ENCODE results near the gene NDUFB2.
"Not testable (repeated sequence)": the region's sequence is repeated elsewhere in the genome, so short reads cannot be mapped to it uniquely, and the experiment has no call there.

NDUFB2 gene

DNA sequence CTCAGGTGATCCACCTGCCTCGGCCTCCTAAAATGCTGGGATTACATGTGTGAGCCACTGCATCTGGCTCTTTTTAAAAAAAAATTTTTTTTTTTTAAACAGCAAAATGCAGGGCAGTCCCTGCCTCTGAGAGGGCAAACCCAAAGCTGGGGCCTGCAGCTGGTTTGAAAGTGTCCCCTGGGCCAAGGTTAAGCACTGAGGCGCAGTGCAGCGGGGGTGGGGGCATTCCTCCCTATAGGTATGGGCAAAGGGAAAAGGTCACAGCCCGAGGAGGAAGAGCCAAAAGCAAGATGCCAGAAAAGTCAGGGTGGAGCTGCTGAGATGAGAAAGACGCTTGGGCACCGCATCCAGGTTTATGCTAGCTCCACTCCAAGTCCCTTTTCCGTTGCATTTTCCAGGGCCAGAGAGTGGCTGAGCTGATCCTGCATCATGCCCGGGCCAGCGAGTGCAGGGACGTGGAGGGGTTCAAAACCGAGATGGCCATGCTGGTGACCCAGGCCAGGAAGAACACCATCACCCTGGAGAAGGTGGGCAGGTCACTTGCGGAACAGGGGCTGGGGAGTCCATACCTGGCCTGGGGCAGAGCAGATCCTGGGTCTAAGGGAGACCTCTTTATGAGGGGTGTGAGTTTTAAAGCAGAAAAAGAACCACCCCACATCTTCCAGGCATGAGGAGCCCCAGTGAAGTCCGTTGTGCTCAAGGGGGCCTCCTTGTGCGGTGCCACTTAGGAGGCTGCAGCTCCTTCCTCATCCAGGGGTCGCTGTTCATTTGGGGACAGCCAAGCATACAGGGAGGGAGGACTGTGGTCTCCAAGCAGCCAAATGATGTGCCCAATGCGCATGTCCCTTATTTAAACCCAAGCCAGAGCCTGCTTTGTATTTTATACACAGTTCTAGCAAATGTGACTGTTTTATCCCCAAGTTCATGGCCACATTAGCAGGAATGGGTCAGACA is 7.0 kb upstream of the NDUFB2 start:
- no peak for DNase-seq (ENCODE audit: low spot score)

DNA sequence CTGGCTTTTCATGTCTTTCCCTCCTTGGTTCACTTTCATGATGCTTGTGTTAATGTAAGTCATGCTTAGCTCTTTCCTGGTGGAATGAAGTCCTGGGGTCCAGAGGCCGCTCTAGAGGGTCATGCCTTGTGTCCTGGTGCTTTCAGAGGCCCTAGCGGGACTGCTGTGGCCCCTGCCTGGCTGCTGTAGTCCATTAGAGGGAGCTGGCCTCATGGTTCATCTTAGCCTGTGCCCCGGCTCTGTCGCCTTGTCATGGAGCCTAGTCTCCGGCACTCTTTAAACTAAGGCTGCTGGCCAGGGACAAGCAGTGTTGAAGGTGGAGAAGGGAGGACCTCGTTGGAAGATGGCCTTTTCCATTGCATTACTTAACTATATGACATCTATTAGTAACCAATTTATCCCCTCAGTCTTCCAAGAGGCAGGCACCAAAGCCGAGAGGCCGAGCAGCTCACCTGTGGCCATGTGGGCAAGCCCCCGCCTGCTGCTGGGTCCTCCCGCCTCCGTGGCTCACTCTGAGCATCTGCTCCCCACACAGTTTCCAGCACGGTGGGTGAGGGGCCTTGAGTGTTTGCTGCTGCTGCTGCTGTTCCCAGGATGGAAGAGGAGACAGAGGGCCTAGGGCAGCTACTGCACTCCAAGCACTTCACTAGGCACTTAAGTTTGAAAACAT is 5.0 kb upstream of the NDUFB2 start:
- no peak for DNase-seq (ENCODE audit: low spot score)

- DNase-seq (ENCODE audit: low spot score), result not testable (repeated sequence)
Observed at GRCh38 chr7:140693849-140694248, 2.7 kb upstream of the NDUFB2 start.

GRCh38 chr7:140694592-140694991 is 1.9 kb upstream of the NDUFB2 start:
- DNase-seq (ENCODE audit: low spot score), result no peak

DNA sequence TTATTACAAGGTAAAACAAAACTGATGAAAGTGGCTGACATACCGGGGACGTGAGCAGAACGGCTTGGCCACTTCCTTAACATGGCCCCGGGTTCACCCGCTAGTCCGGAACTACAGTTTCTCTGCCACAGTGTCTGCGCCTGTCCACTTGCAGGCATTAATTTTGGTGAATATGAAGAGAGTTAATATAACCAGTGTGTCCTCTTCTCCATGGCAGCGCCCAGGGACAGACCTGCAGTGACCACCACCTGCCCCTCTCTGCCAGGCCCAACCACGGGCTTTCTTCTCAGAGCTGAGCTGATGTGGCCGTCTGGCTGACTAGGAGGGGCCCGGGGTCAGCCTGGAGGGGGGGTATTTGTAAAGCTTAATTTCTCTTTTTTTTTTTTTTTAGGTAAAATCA is 1.1 kb upstream of the NDUFB2 start:
- DNase-seq (ENCODE audit: low spot score), result no peak

GRCh38 chr7:140696024-140696679 is 356 bp upstream of the NDUFB2 start:
- DNase-seq (ENCODE audit: low spot score), result peak; percentile 90

DNA sequence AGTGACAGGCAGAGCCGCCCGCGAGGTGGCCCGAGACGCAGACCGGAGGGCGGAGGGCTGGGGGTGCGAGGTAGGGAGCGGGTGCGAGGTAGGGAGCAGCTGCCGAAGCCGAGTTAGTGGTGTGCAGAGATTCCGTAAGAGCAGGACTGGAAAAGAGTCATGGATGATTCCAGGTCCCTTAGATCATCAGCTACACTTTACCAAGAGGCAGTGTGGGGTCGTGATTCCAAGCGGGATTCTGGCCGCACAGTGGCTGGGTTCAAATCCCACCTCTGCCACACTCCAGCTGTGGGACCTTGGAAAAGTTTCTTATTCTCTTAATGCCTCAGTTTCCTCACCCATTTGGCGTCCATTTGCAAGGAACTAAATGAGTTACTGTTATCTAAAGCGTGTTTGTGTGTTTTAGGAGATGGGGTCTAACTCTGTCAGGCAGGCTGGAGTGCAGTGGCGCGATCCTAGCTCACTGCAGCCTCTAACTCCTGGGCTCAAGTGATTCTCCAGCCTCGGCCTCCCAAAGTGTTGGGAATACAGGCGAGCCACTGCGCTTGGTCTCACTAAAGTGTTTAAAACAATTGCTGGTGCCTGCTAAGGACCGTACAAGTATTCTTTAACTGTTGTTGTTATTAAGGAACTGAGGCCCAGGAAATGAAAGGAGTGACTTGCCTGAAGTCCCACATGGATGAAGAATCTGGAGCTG is 1.1 kb downstream of the NDUFB2 start:
- DNase-seq (ENCODE audit: low spot score), result no peak

GRCh38 chr7:140698477-140698876 is 2.0 kb downstream of the NDUFB2 start:
- no peak for DNase-seq (ENCODE audit: low spot score)

DNA sequence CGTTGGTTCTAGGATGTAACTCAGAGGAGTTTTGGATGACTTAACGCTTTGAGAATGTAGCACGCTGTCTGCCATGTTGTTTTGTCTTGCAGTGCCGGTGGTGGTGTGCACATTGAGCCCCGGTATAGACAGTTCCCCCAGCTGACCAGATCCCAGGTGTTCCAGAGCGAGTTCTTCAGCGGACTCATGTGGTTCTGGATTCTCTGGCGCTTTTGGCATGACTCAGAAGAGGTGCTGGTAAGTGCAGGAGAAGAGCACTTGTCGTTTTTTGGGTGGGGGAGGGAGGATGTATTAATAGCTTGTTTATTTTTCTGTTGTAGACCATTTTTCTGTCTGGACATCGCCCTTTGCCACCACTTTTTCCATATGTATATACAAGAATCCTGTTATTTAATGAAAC is 6.3 kb downstream of the NDUFB2 start:
- no peak for DNase-seq (ENCODE audit: low spot score)

DNA sequence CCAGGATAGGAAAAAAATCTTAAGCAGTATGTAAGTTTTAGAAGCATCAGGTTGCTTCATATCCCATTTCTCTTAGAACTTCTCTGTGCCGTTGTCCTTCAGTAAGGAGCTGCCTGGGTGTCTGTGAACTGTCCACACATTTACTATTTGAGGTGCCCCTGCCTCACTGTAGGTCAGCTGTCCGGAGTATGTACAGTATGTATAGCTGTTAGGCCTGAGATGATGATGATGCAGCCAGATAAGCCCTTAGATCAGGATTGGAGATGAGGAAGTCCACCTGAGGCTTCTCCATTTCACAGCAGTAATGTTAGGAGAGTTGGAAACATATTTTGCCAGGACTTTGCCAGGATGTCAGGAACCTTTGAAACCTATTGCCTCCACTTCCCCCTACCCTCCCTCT is 7.7 kb downstream of the NDUFB2 start:
- DNase-seq (ENCODE audit: low spot score), result no peak

DNA sequence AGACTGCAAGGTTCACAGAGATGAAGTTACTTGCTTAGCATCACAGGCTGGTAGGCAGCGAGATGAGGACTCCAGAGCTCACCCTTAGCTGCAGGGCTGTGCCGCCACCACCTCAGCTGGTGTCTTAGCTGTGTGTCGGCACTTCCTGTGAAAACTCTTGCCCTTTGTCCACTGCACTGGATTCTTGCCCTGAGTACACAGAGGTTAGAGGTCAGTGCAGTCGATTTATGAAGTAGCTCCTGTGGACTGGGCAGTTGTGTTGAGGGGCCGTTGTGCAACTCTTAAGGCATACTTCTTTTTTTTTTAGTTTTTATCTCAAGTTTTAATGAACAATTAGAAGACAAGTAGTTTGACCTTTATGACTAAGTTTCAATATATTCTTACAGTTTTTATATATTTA is 10.6 kb downstream of the NDUFB2 start:
- no peak for DNase-seq (ENCODE audit: low spot score)

DNA sequence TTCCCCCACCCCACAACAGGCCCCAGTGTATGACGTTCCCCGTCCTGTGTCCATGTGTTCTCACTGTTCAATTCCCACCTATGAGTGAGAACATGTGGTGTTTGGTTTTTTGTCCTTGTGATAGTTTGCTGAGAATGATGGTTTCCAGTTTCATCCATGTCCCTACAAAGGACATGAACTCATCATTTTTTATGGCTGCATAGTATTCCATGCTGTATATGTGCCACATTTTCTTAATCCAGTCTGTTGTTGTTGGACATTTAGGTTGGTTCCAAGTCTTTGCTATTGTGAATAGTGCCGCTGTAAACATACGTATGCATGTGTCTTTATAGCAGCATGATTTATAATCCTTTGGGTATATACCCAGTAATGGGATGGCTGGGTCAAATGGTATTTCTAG is 12.3 kb downstream of the NDUFB2 start:
- not testable (repeated sequence) for DNase-seq (ENCODE audit: low spot score)

DNA sequence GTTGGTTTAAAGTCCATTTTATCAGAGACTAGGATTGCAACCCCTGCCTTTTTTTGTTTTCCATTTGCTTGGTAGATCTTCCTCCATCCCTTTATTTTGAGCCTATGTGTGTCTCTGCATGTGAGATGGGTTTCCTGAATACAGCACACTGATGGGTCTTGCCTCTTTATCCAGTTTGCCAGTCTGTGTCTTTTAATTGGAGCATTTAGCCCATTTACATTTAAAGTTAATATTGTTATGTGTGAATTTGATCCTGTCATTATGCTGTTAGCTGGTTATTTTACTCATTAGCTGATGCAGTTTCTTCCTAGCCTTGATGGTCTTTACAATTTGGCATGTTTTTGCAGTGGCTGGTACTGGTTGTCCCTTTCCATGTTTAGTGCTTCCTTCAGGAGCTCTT is 15.9 kb downstream of the NDUFB2 start:
- DNase-seq (ENCODE audit: low spot score), result not testable (repeated sequence)

- no peak for DNase-seq (ENCODE audit: low spot score)
Observed at GRCh38 chr7:140714331-140715040, 18.0 kb downstream of the NDUFB2 start.

DNA sequence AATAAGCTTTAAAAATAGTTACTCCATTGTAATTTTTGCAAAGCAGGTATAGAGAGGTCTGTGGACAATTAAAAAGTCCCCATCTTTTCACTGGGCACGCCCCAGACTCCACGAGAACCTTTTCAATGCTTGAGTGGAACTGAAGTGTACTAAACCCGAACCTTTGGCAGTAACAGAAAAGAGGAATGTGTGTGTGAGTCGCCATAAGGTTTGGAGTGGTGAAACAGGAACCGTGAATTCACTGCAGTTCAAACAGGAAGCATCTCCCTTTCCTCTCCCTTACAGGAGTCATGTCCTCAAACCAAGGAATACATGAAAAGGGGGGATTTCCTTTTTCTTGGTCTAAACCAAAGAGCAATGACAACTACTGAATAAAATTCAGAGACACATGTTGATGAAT is 23.2 kb downstream of the NDUFB2 start:
- no peak for DNase-seq (ENCODE audit: low spot score)

GRCh38 chr7:140722254-140722653 is 25.7 kb downstream of the NDUFB2 start:
- DNase-seq (ENCODE audit: low spot score), result no peak

GRCh38 chr7:140723006-140723405 is 26.5 kb downstream of the NDUFB2 start:
- no peak for DNase-seq (ENCODE audit: low spot score)

DNA sequence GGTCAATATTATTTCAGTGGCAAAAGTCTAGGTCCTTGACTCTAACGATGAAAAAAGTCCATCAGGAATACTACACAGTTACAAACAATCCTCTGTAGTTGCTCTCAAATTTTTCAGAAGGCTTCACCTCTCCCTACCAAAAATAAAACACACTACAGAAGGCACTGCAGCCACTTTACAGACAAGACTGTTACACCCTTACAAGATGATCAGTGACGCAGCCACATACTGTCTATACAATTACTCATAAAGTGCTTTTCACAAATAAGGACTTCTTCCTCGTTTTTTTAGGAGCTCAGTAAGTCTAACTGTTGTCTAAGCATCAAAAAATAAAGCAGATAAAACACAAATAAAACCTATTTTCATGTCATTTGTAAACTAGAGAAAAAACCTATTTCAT is 27.1 kb downstream of the NDUFB2 start:
- DNase-seq (ENCODE audit: low spot score), result no peak

DNA sequence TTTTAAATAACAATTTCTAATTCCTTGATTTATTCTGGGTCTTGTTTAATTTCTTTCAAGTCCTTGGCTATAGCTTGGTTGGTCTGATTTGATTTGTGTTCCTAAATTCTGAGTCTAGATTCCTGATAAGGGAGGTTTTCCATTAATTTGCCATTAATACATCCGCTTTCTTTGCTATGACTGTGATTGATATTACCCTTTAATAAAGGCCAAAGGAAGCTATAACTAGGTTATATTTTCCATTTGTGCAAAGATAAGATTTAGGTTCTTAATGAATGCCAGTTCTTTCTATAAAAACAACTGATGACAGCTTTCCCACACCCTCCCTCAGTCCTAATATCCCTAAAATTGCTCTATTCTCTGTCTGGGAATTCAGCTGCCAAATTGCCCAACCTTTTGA is 28.2 kb downstream of the NDUFB2 start:
- no peak for DNase-seq (ENCODE audit: low spot score)

DNA sequence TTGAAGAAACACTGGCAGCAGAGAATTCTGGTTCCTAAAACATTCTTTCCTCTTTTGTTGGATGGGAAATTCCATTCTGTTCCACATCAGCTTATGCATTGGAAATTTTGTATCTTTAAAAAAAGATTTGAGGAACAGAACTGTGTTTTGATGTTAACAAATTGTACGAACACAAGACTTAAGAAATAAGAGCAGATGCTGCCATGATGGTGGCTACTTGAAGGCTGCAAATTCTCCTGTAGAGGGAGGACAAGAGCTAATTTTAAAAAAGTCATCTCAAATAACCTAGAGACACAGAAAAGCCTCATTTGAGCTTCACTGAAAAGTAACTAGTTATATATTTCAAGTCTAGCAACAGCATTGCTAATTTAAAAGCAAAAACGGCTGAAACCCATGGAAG is 29.8 kb downstream of the NDUFB2 start:
- DNase-seq (ENCODE audit: low spot score), result no peak

DNA sequence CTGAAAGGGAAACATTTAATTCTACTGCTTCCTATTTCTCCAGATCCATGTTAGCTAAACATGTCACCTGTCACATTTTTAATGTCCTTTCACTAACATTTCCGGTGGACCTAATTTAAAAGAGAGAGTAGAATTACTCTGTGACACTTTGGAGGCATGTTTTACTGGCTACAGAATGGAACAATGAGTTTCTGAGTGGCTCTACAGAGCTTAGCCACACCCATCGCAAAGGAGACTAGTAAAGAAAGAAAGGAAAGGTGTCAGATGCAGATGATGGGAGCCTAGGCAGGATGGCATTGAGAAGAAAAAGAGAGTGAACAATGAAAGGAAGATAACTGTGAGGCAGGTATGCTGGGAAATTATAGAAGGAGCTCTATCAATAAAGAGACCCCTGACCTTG is 35.9 kb downstream of the NDUFB2 start:
- DNase-seq (ENCODE audit: low spot score), result no peak

DNA sequence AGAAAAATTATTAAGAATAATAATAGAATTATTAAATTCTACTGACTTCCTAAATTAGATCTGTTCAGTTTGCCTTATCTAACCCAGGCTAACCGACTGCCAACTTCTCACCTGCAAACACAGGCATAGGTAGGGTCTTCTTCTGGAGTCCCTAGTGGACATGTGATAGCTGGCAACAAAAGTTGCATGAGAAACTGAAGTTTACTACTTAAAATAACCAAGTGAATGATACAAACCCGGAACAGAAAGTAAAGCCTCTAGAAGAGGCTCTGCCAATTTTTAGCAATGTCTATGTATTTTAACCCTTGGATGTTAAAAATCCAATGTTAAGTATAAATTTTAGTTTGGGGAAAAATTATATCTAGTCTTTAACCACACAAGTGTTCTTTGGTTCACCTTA is 37.6 kb downstream of the NDUFB2 start:
- DNase-seq (ENCODE audit: low spot score), result no peak

All from hematopoietic multipotent progenitor cell treated with erythropoietin and hydrocortisone succinate and interleukin-3 and kit ligand, for 15 days (in vitro differentiated cells).